HG03378 (cell line): ENCODE measurements around the gene ST6GALNAC1.

Experiments used
- ATAC-seq: cut with Tn5 transposase; IDR thresholded peaks from one replicate; pipeline ENCODE4 v1.9.1; 2021; ENCODE audit warnings: mild to moderate bottlenecking, moderate library complexity; ENCODE audit not compliant: unreplicated experiment

ST6GALNAC1 gene

GRCh38 chr17:76582660-76583059 lies 60.9 kb downstream of the ST6GALNAC1 start:
- ATAC-seq = no peak

- ATAC-seq = no peak
Measured at GRCh38 chr17:76581515-76581914, 62.0 kb downstream of the ST6GALNAC1 start.

DNA sequence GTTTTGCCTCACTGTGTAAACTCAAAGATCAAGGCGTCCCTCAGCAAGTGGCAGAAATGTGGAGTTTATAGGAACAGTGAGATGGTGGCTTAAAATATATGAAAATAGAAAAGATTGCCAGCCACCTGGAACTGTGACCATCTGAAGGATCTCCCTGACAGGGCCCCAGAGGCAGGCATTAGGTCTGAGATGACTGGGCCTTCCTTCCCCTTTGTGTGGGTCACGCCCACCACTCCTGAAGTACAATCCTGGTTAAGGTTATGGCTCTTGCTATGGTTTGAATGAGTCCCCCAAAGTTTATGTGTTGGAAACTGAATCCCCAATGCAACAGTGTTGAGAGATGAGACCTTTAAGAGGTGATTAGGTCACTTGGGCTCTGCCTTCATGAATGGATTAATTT lies 64.3 kb downstream of the ST6GALNAC1 start:
- no peak for ATAC-seq

GRCh38 chr17:76578376-76578775 lies 65.2 kb downstream of the ST6GALNAC1 start:
- no peak for ATAC-seq

DNA sequence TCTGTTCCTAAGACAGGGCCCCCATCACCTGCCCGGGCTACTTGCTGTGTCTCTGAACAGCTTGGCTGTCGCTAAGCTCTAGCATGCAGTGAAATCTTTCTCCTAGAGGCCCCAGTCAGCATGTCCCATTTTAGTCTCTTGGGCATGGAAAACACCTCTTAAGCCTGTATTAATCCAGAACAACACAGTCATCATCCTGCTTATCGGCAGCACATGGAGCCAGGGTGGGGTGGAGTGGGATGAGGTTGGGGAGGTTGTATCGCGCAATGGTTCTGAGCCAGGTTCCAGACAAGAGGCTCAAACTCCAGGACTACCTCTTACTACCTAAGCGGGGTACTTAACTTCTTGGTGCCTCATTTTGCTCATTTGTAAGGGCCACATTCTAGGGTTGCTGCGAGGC lies 65.7 kb downstream of the ST6GALNAC1 start:
- ATAC-seq = no peak

- ATAC-seq = no peak
Measured at GRCh38 chr17:76576189-76576588, 67.4 kb downstream of the ST6GALNAC1 start.

- ATAC-seq = no peak
Measured at GRCh38 chr17:76575570-76575969, 68.0 kb downstream of the ST6GALNAC1 start.
